ENCODE data around the gene SKP2. TPM values are rescaled to one million over a fixed set of nuclear protein-coding genes. Genes with fewer than 3 reads are reported as not detected.
"Not testable (repeated sequence)": the region's sequence is repeated elsewhere in the genome, so short reads cannot be mapped to it uniquely, and the experiment has no call there.

SKP2 gene
- total RNA-seq, 1 donor from 2014 or later, result 9.5 TPM

- no peak overlapping the region for H3K4me3 ChIP-seq (ENCODE audit: low read depth, low read length)
- no peaks in the 10 kb centered on the region for H3K27me3 ChIP-seq (ENCODE audit: control insufficient read depth, insufficient read depth, low read length)
- H3K36me3 ChIP-seq (ENCODE audit: control insufficient read depth, insufficient read depth, low read length), result no peaks in the 10 kb centered on the region
- TF ChIP-seq, protein P1, sequence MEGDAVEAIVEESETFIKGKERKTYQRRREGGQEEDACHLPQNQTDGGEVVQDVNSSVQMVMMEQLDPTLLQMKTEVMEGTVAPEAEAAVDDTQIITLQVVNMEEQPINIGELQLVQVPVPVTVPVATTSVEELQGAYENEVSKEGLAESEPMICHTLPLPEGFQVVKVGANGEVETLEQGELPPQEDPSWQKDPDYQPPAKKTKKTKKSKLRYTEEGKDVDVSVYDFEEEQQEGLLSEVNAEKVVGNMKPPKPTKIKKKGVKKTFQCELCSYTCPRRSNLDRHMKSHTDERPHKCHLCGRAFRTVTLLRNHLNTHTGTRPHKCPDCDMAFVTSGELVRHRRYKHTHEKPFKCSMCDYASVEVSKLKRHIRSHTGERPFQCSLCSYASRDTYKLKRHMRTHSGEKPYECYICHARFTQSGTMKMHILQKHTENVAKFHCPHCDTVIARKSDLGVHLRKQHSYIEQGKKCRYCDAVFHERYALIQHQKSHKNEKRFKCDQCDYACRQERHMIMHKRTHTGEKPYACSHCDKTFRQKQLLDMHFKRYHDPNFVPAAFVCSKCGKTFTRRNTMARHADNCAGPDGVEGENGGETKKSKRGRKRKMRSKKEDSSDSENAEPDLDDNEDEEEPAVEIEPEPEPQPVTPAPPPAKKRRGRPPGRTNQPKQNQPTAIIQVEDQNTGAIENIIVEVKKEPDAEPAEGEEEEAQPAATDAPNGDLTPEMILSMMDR (IDR thresholded peaks at IDR 0.05; ENCODE audit: insufficient read depth, low read length, severe bottlenecking), result no peak
- FAIRE-seq, result no peak
- no peak for DNase-seq (ENCODE audit: low read depth)
Measured at GRCh38 chr5:36128795-36129194, 23.1 kb upstream of the SKP2 start.

GRCh38 chr5:36129666-36130065 is 22.2 kb upstream of the SKP2 start:
- H3K4me3 ChIP-seq (ENCODE audit: low read depth, low read length); FAIRE-seq; H3K36me3 ChIP-seq (ENCODE audit: control insufficient read depth, insufficient read depth, low read length); H3K27me3 ChIP-seq (ENCODE audit: control insufficient read depth, insufficient read depth, low read length); DNase-seq (ENCODE audit: low read depth): not testable (repeated sequence)

DNA sequence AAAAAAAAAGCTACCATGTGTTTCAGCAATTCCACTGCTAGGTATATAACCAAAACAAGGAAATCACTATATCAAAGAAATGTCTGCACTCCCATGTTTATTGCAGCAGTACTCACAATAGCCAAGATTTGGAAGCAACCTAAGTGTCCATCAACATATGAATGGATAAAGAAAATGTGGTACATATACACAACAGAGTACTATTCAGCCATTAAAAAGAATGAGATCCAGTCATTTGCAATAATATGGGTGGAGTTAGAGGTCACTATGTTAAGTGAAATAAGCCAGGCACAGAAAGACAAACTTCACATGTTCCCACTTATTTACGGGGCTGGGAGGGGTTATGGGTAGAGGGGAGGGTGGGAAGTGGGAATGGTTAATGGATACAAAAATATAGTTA is 18.9 kb upstream of the SKP2 start:
- FAIRE-seq; H3K27me3 ChIP-seq (ENCODE audit: control insufficient read depth, insufficient read depth, low read length); H3K4me3 ChIP-seq (ENCODE audit: low read depth, low read length); DNase-seq (ENCODE audit: low read depth); H3K36me3 ChIP-seq (ENCODE audit: control insufficient read depth, insufficient read depth, low read length): not testable (repeated sequence)

GRCh38 chr5:36135988-36136387 is 15.9 kb upstream of the SKP2 start:
- FAIRE-seq (no peak), DNase-seq (ENCODE audit: low read depth) (peak; percentile 36)
- H3K4me3 ChIP-seq (ENCODE audit: low read depth, low read length), result no peak overlapping the region
- peaks cover 2% of the 10 kb centered on the region for H3K36me3 ChIP-seq (ENCODE audit: control insufficient read depth, insufficient read depth, low read length)
- no peaks in the 10 kb centered on the region for H3K27me3 ChIP-seq (ENCODE audit: control insufficient read depth, insufficient read depth, low read length)
- TF ChIP-seq, protein P1 (IDR thresholded peaks at IDR 0.05; ENCODE audit: insufficient read depth, low read length, severe bottlenecking), result no peak

- no peak overlapping the region for H3K4me3 ChIP-seq (ENCODE audit: low read depth, low read length)
- TF ChIP-seq, protein P1 (IDR thresholded peaks at IDR 0.05; ENCODE audit: insufficient read depth, low read length, severe bottlenecking), result no peak
- FAIRE-seq (no peak), DNase-seq (ENCODE audit: low read depth) (no peak)
- H3K27me3 ChIP-seq (ENCODE audit: control insufficient read depth, insufficient read depth, low read length), result no peaks in the 10 kb centered on the region
- peaks cover 2% of the 10 kb centered on the region for H3K36me3 ChIP-seq (ENCODE audit: control insufficient read depth, insufficient read depth, low read length)
Measured at GRCh38 chr5:36136581-36136980, 15.3 kb upstream of the SKP2 start.

DNA sequence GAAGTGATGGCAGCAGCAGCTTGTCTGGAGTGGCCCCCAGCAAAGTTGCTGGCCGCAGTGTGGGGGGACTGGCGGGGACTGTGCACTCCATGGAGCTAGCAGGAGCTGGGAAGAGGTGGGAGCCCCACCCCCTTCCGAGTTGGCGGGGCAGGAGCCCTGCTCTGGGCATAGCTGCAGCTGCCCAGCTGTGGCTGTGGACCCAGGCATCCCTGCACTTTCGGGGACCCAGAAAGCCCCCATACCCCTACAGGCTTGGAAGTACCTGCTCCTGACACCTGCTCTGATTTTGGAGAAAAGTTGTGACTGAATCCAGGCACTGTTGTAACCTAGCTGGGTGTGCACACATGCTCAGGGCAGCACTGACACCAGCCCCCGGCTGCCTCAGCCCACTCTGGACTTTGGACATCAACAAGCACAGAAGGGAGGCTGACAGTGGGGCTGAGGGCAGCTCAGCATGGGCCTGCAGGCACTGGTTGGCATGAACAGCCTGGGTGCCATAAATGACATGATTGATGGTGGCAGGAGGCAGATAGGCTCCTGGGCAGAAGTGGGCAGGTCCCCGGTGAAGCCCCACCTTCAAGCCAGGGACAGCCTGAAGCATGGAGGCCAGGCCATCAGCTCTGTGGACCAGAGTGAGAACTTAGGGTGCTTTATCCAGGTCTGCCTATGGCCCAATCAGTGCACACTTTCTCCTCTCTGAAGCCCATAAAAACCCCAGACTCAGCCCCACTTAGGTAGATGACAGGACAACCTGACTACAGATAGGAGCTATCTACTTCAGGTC is 12.8 kb upstream of the SKP2 start:
- Histone ChIP-seq H3K27me3 (ENCODE audit: control insufficient read depth, insufficient read depth, low read length) (no peaks in the 10 kb centered on the region), H3K4me3 (ENCODE audit: low read depth, low read length) (no peak overlapping the region), H3K36me3 (ENCODE audit: control insufficient read depth, insufficient read depth, low read length) (peaks cover 2% of the 10 kb centered on the region)
- DNase-seq (ENCODE audit: low read depth), result no peak
- FAIRE-seq, result no peak
- TF ChIP-seq, protein P1 (IDR thresholded peaks at IDR 0.05; ENCODE audit: insufficient read depth, low read length, severe bottlenecking), result no peak

DNA sequence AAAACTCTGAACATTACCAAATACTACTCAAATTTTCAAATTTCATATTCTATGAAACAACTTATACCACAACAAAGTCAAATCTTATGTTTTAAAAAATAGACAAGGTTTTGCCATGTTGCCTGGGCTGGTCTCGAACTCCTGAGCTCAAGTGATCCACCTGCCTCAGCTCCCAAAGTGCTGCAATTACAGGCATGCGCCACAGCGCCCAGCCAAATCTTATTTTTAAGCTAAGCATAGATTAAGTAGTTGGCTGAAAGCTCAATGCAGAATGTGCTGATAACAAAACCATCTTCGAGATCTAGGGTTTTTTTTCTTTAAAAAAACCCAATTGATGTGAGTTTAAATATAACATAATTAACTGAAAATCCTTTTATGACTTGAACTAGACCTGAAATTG is 6.6 kb upstream of the SKP2 start:
- DNase-seq (ENCODE audit: low read depth), result no peak
- no peaks in the 10 kb centered on the region for H3K36me3 ChIP-seq (ENCODE audit: control insufficient read depth, insufficient read depth, low read length)
- no peak for FAIRE-seq
- TF ChIP-seq, protein P1 (IDR thresholded peaks at IDR 0.05; ENCODE audit: insufficient read depth, low read length, severe bottlenecking), result no peak
- H3K4me3 ChIP-seq (ENCODE audit: low read depth, low read length), result no peak overlapping the region
- no peaks in the 10 kb centered on the region for H3K27me3 ChIP-seq (ENCODE audit: control insufficient read depth, insufficient read depth, low read length)

Measured in bronchial epithelial cell (primary cell).